HepG2 (cell line): ENCODE results near the gene UBE2M. TPM values are rescaled to one million over a fixed set of nuclear protein-coding genes. Genes with fewer than 3 reads are reported as not detected.

Source experiments
- ETV5 ChIP-seq: IDR thresholded peaks from 2 replicates; pipeline ENCODE4 v1.6.1; 2018; ENCODE audit warnings: missing biosample characterization, missing genetic modification reagents, inconsistent platforms, borderline replicate concordance
- SPEN ChIP-seq: sonication (generic); formaldehyde crosslinking; IDR thresholded peaks from 2 replicates; pipeline ENCODE4 v1.5.1; 2020; ENCODE audit warnings: low read depth, mild to moderate bottlenecking, missing genetic modification reagents
- ZNF549 ChIP-seq: sonication (generic); formaldehyde crosslinking; IDR thresholded peaks from 2 replicates; pipeline ENCODE4 v1.5.0; 2020; ENCODE audit warnings: missing genetic modification reagents
- ZNF660 ChIP-seq: sonication (generic); formaldehyde crosslinking; IDR thresholded peaks from 2 replicates; pipeline ENCODE4 v1.5.1; 2020; ENCODE audit warnings: mild to moderate bottlenecking, low read depth, missing genetic modification reagents, borderline replicate concordance
- ZNF749 ChIP-seq: sonication (generic); formaldehyde crosslinking; IDR thresholded peaks from 2 replicates; pipeline ENCODE4 v1.8.0; 2022; ENCODE audit warnings: mild to moderate bottlenecking, missing genetic modification reagents, moderate library complexity, borderline replicate concordance
- polyA plus RNA-seq, 8 experiments: library from polyadenylated mRNA; depleted of rRNA in 3 of 8; stranded (reverse) in 7 of 8; unstranded in 1 of 8; fragments of >200 nt; fragmentation: Illumina TruSeq in 4 of 8; extraction: Trizol in 4 of 8; gene quantifications; 2 replicates each; pipeline versions ENCODE4 v1.2.1 to v1.2.3, GENCODE V29; 2011 to 2016; ENCODE audit warnings: low read depth in 4 of 8, missing spikeins in 1 of 8, mixed read lengths in 1 of 8; ENCODE audit not compliant: insufficient read depth in 1 of 8
- total RNA-seq, 5 experiments: library from RNA; depleted of rRNA; stranded (reverse); fragments of >200 nt; fragmentation: Illumina TruSeq; extraction: Trizol; gene quantifications; 2 replicates each; pipeline ENCODE4 v1.2.3, GENCODE V29; 2016; ENCODE audit warnings: low read depth in 1 of 5
- TF ChIP-seq, protein P1 (sequence below): sonication (generic); formaldehyde crosslinking; IDR thresholded peaks from 2 replicates; pipeline ENCODE4 v1.4.0; 2020; ENCODE audit warnings: missing genetic modification reagents
- TF ChIP-seq, protein P2 (sequence below): sonication (generic); formaldehyde crosslinking; IDR thresholded peaks from 2 replicates; pipeline ENCODE4 v1.4.0; 2020; ENCODE audit warnings: missing genetic modification reagents
- TF ChIP-seq, protein P3 (sequence below): sonication (generic); formaldehyde crosslinking; conservative IDR thresholded peaks from 2 replicates; pipeline ENCODE4 v1.4.0; 2020; ENCODE audit warnings: mild to moderate bottlenecking, missing genetic modification reagents, moderate library complexity
- TF ChIP-seq, protein P4 (sequence below): IDR thresholded peaks from 2 replicates; pipeline ENCODE4 v1.6.1; 2016; ENCODE audit warnings: control low read depth
- TF ChIP-seq, protein P5 (sequence below): sonication (generic); formaldehyde crosslinking; IDR thresholded peaks from 2 replicates; pipeline ENCODE4; 2020; ENCODE audit warnings: missing genetic modification reagents, mild to moderate bottlenecking, borderline replicate concordance
- TF ChIP-seq, protein P6 (sequence below): sonication (generic); formaldehyde crosslinking; IDR thresholded peaks from 2 replicates; pipeline ENCODE4 v1.4.0; 2020; ENCODE audit warnings: missing genetic modification reagents

The UBE2M gene
- total and polyA plus RNA-seq, 2 of the 13 experiments (the other 11 are each of a cell fraction or from before 2014, with no cell fraction given) = 36.2 to 50.3 TPM

DNA sequence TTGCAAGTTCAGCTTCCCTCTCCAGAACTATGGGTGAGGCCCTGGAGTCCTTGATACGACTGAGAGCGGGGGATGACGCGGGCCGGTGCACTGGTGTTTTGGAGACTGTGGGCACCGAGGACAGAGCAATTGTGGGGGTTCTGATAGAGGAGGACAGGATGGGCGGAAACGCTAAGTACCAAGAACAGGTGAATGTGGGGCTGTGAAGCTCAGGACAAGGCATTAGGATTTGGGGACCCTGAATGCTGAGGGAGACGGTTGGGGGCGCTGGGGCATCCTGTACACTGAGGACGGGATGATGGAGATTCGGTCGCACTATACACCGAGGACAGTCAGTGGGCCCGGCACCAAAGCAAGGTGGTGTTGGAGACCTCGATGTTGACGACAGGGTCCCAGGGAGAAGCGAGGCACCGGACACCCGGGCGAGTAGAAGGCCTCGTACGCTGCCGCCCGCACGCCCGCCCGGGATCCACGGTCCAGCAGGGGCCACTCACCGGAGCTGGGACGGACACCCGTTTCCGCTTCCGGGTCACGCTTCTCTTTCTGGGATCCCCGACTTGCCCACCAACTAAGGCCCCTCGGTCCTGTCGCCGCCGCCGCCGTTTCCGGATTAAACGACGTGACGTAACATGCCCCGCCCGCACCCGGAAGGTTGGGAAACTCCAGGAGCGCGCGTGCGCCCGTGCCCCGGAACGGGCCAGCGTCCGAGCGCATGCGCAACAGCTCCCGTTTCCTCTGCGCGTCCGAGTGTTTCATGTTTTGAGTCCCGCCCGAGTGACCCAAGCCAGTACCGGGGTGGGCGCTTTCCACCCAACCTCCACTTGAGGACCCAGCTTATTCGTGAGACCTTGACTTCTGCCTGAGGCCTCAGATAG lies 3.7 kb downstream of the UBE2M start, which contains the start of gene CHMP2A (continued):
- TF ChIP-seq, protein P1, sequence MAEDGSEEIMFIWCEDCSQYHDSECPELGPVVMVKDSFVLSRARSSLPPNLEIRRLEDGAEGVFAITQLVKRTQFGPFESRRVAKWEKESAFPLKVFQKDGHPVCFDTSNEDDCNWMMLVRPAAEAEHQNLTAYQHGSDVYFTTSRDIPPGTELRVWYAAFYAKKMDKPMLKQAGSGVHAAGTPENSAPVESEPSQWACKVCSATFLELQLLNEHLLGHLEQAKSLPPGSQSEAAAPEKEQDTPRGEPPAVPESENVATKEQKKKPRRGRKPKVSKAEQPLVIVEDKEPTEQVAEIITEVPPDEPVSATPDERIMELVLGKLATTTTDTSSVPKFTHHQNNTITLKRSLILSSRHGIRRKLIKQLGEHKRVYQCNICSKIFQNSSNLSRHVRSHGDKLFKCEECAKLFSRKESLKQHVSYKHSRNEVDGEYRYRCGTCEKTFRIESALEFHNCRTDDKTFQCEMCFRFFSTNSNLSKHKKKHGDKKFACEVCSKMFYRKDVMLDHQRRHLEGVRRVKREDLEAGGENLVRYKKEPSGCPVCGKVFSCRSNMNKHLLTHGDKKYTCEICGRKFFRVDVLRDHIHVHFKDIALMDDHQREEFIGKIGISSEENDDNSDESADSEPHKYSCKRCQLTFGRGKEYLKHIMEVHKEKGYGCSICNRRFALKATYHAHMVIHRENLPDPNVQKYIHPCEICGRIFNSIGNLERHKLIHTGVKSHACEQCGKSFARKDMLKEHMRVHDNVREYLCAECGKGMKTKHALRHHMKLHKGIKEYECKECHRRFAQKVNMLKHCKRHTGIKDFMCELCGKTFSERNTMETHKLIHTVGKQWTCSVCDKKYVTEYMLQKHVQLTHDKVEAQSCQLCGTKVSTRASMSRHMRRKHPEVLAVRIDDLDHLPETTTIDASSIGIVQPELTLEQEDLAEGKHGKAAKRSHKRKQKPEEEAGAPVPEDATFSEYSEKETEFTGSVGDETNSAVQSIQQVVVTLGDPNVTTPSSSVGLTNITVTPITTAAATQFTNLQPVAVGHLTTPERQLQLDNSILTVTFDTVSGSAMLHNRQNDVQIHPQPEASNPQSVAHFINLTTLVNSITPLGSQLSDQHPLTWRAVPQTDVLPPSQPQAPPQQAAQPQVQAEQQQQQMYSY (CRISPR knock-in tag) = no peak
- TF ChIP-seq SPEN (peak; percentile 62; the same call in 1 of the 2 replicates), ETV5 (CRISPR knock-in tag) (peak; percentile 69), ZNF749 (CRISPR knock-in tag) (0 out of 2 replicates have a peak, but pooled peaks have one; percentile 29), ZNF660 (CRISPR knock-in tag) (no peak), ZNF549 (CRISPR knock-in tag) (no peak)
- TF ChIP-seq, protein P2, sequence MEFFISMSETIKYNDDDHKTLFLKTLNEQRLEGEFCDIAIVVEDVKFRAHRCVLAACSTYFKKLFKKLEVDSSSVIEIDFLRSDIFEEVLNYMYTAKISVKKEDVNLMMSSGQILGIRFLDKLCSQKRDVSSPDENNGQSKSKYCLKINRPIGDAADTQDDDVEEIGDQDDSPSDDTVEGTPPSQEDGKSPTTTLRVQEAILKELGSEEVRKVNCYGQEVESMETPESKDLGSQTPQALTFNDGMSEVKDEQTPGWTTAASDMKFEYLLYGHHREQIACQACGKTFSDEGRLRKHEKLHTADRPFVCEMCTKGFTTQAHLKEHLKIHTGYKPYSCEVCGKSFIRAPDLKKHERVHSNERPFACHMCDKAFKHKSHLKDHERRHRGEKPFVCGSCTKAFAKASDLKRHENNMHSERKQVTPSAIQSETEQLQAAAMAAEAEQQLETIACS (CRISPR knock-in tag) = peak; percentile 46
- TF ChIP-seq, protein P3, sequence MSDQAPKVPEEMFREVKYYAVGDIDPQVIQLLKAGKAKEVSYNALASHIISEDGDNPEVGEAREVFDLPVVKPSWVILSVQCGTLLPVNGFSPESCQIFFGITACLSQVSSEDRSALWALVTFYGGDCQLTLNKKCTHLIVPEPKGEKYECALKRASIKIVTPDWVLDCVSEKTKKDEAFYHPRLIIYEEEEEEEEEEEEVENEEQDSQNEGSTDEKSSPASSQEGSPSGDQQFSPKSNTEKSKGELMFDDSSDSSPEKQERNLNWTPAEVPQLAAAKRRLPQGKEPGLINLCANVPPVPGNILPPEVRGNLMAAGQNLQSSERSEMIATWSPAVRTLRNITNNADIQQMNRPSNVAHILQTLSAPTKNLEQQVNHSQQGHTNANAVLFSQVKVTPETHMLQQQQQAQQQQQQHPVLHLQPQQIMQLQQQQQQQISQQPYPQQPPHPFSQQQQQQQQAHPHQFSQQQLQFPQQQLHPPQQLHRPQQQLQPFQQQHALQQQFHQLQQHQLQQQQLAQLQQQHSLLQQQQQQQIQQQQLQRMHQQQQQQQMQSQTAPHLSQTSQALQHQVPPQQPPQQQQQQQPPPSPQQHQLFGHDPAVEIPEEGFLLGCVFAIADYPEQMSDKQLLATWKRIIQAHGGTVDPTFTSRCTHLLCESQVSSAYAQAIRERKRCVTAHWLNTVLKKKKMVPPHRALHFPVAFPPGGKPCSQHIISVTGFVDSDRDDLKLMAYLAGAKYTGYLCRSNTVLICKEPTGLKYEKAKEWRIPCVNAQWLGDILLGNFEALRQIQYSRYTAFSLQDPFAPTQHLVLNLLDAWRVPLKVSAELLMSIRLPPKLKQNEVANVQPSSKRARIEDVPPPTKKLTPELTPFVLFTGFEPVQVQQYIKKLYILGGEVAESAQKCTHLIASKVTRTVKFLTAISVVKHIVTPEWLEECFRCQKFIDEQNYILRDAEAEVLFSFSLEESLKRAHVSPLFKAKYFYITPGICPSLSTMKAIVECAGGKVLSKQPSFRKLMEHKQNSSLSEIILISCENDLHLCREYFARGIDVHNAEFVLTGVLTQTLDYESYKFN (CRISPR knock-in tag) = 0 out of 2 replicates have a peak, but pooled peaks have one; percentile 17
- TF ChIP-seq, protein P4, sequence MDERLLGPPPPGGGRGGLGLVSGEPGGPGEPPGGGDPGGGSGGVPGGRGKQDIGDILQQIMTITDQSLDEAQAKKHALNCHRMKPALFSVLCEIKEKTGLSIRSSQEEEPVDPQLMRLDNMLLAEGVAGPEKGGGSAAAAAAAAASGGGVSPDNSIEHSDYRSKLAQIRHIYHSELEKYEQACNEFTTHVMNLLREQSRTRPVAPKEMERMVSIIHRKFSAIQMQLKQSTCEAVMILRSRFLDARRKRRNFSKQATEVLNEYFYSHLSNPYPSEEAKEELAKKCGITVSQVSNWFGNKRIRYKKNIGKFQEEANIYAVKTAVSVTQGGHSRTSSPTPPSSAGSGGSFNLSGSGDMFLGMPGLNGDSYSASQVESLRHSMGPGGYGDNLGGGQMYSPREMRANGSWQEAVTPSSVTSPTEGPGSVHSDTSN = no peak
- TF ChIP-seq, protein P5, sequence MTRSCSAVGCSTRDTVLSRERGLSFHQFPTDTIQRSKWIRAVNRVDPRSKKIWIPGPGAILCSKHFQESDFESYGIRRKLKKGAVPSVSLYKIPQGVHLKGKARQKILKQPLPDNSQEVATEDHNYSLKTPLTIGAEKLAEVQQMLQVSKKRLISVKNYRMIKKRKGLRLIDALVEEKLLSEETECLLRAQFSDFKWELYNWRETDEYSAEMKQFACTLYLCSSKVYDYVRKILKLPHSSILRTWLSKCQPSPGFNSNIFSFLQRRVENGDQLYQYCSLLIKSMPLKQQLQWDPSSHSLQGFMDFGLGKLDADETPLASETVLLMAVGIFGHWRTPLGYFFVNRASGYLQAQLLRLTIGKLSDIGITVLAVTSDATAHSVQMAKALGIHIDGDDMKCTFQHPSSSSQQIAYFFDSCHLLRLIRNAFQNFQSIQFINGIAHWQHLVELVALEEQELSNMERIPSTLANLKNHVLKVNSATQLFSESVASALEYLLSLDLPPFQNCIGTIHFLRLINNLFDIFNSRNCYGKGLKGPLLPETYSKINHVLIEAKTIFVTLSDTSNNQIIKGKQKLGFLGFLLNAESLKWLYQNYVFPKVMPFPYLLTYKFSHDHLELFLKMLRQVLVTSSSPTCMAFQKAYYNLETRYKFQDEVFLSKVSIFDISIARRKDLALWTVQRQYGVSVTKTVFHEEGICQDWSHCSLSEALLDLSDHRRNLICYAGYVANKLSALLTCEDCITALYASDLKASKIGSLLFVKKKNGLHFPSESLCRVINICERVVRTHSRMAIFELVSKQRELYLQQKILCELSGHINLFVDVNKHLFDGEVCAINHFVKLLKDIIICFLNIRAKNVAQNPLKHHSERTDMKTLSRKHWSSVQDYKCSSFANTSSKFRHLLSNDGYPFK (CRISPR knock-in tag) = peak; percentile 76; the same call in 1 of the 2 replicates
- TF ChIP-seq, protein P6, sequence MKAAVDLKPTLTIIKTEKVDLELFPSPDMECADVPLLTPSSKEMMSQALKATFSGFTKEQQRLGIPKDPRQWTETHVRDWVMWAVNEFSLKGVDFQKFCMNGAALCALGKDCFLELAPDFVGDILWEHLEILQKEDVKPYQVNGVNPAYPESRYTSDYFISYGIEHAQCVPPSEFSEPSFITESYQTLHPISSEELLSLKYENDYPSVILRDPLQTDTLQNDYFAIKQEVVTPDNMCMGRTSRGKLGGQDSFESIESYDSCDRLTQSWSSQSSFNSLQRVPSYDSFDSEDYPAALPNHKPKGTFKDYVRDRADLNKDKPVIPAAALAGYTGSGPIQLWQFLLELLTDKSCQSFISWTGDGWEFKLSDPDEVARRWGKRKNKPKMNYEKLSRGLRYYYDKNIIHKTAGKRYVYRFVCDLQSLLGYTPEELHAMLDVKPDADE (CRISPR knock-in tag) = no peak
